Colonic mucosa (tissue), 4 donors: ENCODE measurements around the gene ACSM2B. TPM values are rescaled to one million over a fixed set of nuclear protein-coding genes. Genes with fewer than 3 reads are reported as not detected.

Source experiments
- DNase-seq: peaks from one replicate; pipeline ENCODE4 v3.0.0-alpha.2; 2020
- H3K27ac ChIP-seq: fragments of 200-600 bp; one replicate; pipeline ENCODE4 v1.8.0; 2021
- H3K27me3 ChIP-seq: fragments of 200-600 bp; one replicate; pipeline ENCODE4 v1.8.0; 2021
- H3K36me3 ChIP-seq: fragments of 200-600 bp; one replicate; pipeline ENCODE4 v1.8.0; 2021
- H3K4me1 ChIP-seq: fragments of 200-600 bp; one replicate; pipeline ENCODE4 v1.8.0; 2021; ENCODE audit warnings: mild to moderate bottlenecking
- H3K4me3 ChIP-seq: fragments of 200-600 bp; one replicate; pipeline ENCODE4 v1.8.0; 2021
- H3K9ac ChIP-seq, 2 donors: one replicate each; pipeline ENCODE4 v1.7.0; 2013; ENCODE audit warnings: control low read depth in 2 of 2, low read depth in 2 of 2, low read length in 2 of 2
- H3K9me3 ChIP-seq: fragments of 200-600 bp; one replicate; pipeline ENCODE4 v1.8.0; 2021
- intact Hi-C: fragments of 100-400 bp; cut with DNase I; formaldehyde crosslinking; loops from one replicate; pipeline ENCODE4 v1.14.1; 2022
- total RNA-seq, 2 donors: library from RNA; stranded (reverse); fragmentation: NEBNext Ultra II Directional in 1 of 2; extraction: Animal tissue kit (Norgen Biotek cat#: 25700) in 1 of 2; gene quantifications; one replicate each; pipeline ENCODE4 v1.2.1, GENCODE V29; 2021
- TF ChIP-seq, protein P1 (sequence below): fragments of 200-600 bp; IDR thresholded peaks from one replicate; pipeline ENCODE4 v1.8.0; 2022; ENCODE audit warnings: antibody characterized with exemption, mild to moderate bottlenecking
- donor health status: healthy.
- donor health status: DM: no; HTN: no; CAD: no.
- donor health status: DM: no; HTN: no; CAD: no.

Gene ACSM2B
- total RNA-seq, 2 donors from 2014 or later: 0.22 TPM; not detected in 1

GRCh38 chr16:20620003-20620402 is 43.8 kb upstream of the ACSM2B start:
- intact Hi-C loops: no loop called here
- TF ChIP-seq, protein P1, sequence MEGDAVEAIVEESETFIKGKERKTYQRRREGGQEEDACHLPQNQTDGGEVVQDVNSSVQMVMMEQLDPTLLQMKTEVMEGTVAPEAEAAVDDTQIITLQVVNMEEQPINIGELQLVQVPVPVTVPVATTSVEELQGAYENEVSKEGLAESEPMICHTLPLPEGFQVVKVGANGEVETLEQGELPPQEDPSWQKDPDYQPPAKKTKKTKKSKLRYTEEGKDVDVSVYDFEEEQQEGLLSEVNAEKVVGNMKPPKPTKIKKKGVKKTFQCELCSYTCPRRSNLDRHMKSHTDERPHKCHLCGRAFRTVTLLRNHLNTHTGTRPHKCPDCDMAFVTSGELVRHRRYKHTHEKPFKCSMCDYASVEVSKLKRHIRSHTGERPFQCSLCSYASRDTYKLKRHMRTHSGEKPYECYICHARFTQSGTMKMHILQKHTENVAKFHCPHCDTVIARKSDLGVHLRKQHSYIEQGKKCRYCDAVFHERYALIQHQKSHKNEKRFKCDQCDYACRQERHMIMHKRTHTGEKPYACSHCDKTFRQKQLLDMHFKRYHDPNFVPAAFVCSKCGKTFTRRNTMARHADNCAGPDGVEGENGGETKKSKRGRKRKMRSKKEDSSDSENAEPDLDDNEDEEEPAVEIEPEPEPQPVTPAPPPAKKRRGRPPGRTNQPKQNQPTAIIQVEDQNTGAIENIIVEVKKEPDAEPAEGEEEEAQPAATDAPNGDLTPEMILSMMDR: no peak
- no peak overlapping the region for H3K27ac ChIP-seq

DNA sequence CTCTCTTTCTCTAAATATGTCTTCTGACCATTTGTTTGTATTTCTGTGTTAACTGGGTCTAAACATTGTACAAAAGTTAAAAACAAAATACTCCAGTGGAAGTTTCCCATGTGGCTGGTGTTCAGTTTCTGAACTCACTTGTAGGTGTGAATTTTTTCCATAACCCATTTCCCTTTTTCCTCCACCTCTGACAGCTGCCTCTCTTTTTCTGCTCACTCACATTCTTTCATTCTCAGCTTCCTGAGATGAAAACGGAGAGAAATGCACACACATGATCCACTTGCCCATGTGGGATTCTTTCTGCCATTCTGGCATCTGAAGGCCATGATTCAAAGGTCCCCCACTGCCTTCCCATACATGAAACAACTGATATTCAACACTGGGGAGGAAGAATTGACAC is 41.1 kb upstream of the ACSM2B start:
- no peaks in the 10 kb centered on the region for H3K9me3 ChIP-seq
- intact Hi-C loops: no loop called here
- no peaks in the 10 kb centered on the region for H3K27me3 ChIP-seq
- TF ChIP-seq, protein P1: no peak
- no peak for DNase-seq
- no peak overlapping the region for H3K4me3 ChIP-seq
- no peak overlapping the region for H3K9ac ChIP-seq
- no peak overlapping the region for H3K27ac ChIP-seq
- H3K4me1 ChIP-seq: no peaks in the 10 kb centered on the region
- H3K36me3 ChIP-seq: no peaks in the 10 kb centered on the region

More at GRCh38 chr16:20620003-20620402, 43.8 kb upstream of the ACSM2B start:
- Histone ChIP-seq H3K27me3 (no peaks in the 10 kb centered on the region), H3K4me3 (no peak overlapping the region), H3K9ac (no peak overlapping the region), H3K36me3 (no peaks in the 10 kb centered on the region), H3K9me3 (no peaks in the 10 kb centered on the region), H3K4me1 (no peaks in the 10 kb centered on the region)
- DNase-seq: no peak

DNA sequence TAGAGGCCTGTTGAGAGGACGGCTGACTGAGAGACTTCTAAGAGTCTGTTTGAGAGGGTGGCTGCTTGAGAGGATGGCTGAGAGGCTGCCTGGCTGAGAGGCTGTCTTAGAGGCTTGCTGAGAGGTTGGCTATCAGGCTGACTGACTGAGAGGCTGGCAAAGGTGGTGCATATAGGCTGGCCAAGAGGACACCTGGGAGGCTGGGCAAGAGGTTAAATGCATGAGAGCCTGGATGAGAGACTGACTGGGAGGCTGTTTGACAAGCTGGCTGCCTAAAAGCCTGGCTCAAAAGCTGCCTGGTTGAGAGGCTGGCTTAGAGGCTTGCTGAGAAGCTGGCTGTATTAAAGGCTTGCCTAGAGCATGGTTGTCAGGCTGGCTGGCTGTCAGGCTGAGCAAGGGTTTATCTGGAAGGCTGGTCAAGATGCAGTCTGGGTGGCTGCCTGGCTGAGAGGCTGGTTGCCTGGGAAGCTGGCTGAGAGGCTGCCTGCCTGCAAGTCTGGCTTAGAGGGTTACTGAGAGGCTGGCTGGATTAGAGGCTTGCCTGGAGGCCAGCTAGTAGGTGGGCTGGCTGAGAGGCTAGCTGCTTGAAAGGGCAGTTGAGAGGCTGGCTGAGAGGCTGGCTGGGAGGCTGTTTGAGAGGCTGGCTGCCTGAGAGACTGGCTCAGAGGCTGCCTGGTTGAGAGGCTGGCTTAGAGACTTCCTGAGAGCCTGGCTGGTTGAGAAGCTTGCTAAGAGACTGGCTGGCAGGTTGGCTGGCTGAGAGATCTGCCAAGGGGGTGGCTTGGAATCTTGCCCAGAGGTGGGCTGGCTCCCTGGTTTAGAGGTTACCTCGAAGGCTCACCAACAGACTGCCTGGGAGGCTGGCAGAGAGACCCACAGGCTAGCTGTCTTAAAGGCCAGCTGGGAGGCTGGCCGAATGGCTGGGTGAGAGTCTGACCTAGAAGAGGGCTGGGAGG is 38.3 kb upstream of the ACSM2B start:
- Histone ChIP-seq H3K4me1 (no peaks in the 10 kb centered on the region), H3K27me3 (no peaks in the 10 kb centered on the region), H3K9ac (no peak overlapping the region), H3K9me3 (no peaks in the 10 kb centered on the region), H3K4me3 (no peak overlapping the region), H3K36me3 (no peaks in the 10 kb centered on the region), H3K27ac (no peak overlapping the region)
- intact Hi-C loops: no loop called here
- no peak for DNase-seq
- TF ChIP-seq, protein P1: no peak

DNA sequence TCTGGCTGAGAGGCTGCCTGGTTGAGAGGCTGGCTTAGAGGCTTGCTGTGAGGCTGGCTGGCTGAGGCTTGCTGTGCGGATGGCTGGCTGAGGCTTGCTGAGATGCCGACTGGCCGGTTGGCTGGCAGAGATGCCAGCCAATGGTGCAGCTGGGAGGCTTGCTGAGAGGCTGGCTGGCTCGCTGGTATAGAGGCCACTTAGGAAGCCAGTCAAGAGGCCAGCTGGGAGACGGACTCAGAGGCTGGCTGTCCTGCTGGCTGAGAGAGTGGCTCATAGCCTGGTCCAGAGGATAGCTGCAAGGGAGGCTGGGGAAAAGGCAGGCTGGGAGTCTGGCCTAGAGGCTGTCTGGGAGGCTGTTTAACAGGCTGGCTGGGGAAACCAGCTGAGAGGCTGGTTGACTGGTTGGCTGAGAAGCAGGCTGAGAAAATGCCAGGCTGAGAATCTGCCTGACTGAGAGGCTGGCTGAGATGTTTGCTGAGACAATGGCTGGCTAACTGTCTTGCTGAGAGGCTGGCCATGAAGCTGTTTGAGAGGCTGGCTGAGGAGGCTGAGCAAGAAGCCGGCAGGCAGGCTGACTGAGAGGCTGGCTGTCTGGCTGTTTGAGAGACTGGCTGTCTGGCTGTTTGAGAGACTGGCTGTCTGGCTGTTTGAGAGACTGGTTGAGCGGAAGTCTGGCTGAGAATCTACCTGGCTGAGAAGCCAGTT is 37.5 kb upstream of the ACSM2B start:
- no peak overlapping the region for H3K9ac ChIP-seq
- TF ChIP-seq, protein P1: no peak
- DNase-seq: no peak
- H3K36me3 ChIP-seq: no peaks in the 10 kb centered on the region
- H3K27me3 ChIP-seq: no peaks in the 10 kb centered on the region
- no peak overlapping the region for H3K4me3 ChIP-seq
- intact Hi-C loops: no loop called here
- no peaks in the 10 kb centered on the region for H3K9me3 ChIP-seq
- no peaks in the 10 kb centered on the region for H3K4me1 ChIP-seq
- no peak overlapping the region for H3K27ac ChIP-seq

GRCh38 chr16:20612551-20613480 is 36.6 kb upstream of the ACSM2B start:
- no peaks in the 10 kb centered on the region for H3K36me3 ChIP-seq
- intact Hi-C loops: no loop called here
- H3K9ac ChIP-seq: no peak overlapping the region
- H3K9me3 ChIP-seq: no peaks in the 10 kb centered on the region
- H3K27ac ChIP-seq: no peak overlapping the region
- H3K4me1 ChIP-seq: no peaks in the 10 kb centered on the region
- TF ChIP-seq, protein P1: no peak
- peak; percentile 52 for DNase-seq
- H3K27me3 ChIP-seq: no peaks in the 10 kb centered on the region
- H3K4me3 ChIP-seq: no peak overlapping the region
